Astrocyte of the spinal cord (primary cell): Measurements from ENCODE around the gene FLT4.

Experiments
- DNase-seq: peaks from one replicate; pipeline ENCODE4 v3.0.0; 2011; ENCODE audit warnings: low read depth, low spot score
- H3K4me3 ChIP-seq: 2 replicates; pipeline ENCODE4 v1.5.1; 2011; ENCODE audit warnings: low read depth, mild to moderate bottlenecking, low read length, moderate library complexity
- CTCF ChIP-seq: IDR thresholded peaks from 2 replicates; pipeline ENCODE4 v1.5.1; 2012; ENCODE audit warnings: low read depth, mild to moderate bottlenecking, low read length, inconsistent platforms
- in situ Hi-C: cut with HindIII; loops from 2 replicates; pipeline ENCODE4 v1.10.0; 2017; ENCODE audit warnings: low sequenced_read_pairs

FLT4 gene

GRCh38 chr5:180555168-180555921, 94.1 kb downstream of the FLT4 start:
- TF ChIP-seq CTCF: no peak
- DNase-seq: peak; percentile 51
- in situ Hi-C loops: no loop called here
- H3K4me3 ChIP-seq: no peak overlapping the region

- no peak for DNase-seq
- no peak overlapping the region for H3K4me3 ChIP-seq
- in situ Hi-C loops: no loop called here
- TF ChIP-seq CTCF: no peak
Observed at GRCh38 chr5:180553530-180553929, 95.9 kb downstream of the FLT4 start.
